ENCODE data around the gene TTLL8.

The TTLL8 gene

DNA sequence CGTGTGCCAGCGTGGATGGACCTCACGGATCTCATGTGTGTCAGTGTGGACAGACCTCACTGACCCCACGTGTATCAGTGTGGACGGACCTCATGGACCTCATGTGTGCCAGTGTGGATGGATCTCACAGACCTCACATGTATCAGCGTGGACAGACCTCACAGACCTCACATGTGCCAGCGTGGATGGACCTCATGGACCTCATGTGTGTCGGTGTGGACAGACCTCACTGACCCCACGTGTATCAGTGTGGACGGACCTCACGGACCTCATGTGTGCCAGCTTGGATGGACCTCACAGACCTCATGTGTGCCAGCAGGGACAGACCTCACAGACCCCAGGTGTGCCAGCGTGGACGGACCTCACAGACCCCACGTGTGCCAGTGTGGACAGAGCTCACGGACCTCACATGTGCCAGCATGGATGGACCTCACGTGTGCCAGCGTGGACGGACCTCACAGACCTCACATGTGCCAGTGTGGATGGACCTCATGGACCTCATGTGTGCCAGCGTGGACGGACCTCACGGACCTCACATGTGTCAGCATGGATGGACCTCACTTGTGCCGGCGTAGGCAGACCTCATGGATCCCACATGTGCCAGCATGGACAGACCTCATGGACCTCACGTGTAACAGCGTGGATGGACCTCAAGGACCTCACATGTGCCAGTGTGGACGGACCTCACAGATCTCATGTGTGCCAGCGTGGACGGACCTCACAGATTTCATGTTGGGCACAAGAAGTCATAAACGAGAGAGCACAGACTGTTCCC is 18.2 kb downstream of the TTLL8 start:
- DNase-seq: no peak

DNA sequence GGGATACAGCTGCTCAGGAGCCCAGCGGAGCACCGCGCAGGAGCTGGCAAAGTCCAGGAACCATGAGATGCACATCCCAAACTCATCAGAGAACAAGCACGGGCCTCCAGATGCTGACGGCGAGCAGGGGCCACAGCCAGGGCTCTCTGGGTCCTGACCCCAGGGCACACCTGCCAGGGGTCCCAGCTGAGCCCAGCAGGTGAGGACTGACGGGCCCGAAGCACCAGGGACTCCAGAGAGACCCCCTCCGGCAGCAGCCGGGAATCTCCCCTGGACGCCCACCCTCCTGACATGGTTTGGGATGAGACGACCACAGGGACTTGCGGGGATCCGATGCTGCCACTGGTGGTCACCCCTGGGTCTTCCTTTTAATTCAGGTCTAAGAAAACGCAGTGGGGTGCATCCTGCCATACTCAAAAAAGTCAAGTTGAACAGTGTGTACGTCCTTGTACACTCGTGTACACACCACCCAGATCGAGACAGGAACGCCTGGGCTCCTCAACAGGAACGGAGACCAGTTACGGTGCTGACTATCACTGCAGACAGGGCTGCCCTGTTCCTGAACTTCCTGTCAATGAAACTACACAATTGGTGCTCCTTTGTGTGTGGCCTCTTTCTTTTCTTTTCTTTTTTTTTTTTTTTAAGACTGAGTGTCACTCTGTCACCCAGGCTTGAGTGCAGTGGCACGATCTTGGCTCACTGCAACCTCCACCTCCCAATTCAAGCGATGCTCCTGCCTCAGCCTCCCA is 21.9 kb downstream of the TTLL8 start:
- DNase-seq: peak in 1 of 2 donors; percentile 66

DNA sequence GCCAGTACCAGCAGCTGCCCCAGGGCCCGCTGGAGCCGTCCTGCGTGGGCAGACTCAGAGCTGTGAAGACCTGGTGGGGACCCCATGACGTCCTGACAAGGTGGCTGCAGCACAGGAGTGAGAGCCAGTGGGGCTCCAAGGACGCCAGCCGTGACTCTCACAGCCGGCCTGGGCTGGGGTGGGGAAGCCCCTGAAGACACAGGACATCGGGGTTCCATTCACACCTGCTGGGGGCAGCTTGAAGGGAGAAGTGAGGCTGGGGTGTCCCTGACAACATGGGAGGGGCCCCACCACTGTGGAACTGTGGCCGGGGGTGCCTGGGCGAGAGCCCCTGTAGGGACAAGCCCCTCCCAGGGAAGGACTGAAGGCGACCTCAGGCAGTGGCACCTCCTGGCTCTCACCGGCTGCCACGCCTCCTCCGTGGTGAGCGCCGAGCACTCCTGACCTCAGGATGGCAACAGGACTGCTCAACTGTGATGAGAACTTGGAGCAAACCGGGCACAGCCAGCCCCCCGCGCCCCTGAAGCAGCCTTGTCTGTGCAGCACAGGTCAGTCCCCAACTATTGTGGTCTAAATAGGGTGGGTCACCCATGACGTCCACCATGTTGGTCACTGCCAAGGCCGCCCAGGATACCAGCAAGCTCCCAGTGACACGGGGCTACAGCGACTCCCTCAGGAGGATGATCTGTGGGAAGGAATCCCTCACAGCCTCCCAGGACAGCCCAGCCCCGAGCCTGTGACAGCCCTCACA is 22.8 kb downstream of the TTLL8 start:
- DNase-seq: no peak

DNA sequence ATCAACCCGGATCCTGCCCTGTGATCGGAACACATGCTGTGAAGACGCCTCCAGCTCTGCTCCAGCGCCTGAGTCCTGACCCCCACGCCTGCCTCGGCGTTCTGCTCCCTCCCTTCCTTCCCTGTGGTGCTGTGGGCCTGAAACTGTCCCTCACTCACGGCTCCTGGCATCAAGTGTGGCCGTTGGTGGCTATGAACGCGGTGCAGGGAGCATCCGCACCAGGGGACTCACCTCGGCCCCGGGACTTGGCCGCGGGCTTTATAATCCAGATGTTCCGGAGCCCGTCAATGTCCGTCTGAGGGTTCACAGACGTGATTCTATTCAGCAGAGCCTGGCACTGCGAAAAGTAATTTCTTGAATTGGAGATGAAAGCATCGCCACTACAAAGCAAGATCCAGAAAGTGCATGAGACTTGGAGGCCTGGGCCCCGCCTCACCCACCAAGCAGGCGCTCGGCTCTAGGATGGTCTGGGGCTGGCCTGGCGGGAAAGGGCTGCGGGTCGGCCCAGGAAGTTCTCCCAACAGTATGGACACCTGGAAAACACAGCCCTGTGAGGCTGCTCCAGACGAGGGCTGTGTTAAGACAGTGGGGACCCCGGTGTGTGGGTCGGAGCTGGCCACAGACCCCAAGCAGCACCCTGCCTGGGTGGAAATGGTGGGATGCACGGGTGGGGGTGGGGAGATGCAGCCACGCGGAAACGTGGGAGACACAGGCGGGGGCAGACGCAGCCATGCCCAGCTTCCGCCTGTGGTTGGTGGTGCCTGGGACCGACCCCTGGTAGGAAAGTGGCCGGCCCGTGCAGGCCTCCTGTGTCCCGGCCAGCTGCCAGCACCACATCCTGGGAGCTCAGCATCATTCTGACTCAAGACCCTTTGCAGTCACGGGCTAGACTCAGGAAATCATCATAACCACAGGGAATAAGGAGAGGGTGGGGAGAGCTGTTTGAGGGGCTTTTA is 23.7 kb downstream of the TTLL8 start:
- DNase-seq: peak in 1 of 2 donors; percentile 93

DNA sequence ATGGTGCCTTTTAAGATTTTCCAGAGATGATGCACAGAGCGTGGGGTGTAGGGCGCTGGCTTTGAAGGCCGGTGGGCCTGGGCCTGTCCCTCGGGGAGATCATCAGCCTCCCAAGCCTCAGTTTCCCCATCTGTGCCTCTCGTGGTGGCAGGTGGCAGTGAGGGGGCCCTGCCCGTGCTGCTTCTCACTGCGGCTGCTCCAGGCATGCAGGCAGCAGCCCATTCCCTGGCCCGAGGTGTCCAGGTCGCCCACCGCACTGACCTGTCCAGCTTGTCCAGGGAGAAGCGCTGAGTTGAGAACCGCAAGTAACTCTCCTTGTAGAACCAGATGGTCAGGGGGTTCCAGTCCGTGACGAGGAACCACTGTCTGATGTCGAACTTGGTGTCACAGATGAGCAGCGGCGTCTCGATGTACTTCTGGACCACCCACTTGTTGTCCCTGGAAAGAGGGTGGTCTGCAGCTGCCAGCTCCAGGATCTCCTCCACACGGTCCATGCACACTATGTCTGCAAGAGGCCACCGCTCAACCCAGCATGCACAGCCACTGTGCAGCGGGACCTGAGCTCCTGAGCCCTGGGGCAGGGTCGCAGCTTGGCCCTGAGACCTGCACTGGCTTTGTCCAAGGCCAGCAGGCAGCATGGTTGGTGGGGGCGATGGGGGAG is 25.0 kb downstream of the TTLL8 start:
- no peak for DNase-seq

DNA sequence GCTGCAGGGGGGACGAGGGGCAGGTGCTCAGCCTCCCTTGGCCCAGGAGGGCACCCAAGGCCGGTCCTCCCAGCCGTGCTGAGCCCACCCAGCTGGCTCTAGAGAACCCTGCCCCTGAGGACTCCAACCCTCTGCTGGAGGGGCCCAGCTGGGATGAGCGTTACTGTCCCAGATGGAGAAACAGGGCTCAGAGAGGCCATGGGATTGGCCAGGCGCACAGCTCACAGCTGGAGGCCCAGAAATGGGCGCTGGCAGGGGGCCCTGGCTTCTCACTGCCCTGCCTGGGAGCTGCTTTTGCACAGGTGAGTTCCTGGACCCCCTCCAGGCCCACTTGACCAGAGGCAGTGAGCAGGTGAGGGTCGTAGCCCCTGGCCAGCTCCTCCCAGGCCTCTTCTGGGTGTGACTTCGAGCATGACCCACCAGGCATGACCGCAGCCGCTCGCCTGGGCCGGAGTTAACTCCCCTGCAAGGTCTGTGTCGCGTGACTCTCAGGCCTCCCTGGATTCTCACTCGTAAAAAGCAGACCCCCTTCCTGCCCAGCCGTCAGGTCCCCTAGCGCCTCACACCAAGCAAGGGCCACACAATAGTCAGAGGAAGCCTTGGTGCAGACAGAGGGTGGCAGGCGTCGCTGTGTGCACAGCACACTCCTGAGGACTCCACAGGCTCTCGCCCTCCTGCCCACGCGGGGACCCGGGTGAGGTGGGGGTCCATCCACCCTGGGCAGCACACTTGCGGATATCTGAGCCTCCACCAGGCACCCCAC is 25.8 kb downstream of the TTLL8 start:
- DNase-seq: no peak

DNA sequence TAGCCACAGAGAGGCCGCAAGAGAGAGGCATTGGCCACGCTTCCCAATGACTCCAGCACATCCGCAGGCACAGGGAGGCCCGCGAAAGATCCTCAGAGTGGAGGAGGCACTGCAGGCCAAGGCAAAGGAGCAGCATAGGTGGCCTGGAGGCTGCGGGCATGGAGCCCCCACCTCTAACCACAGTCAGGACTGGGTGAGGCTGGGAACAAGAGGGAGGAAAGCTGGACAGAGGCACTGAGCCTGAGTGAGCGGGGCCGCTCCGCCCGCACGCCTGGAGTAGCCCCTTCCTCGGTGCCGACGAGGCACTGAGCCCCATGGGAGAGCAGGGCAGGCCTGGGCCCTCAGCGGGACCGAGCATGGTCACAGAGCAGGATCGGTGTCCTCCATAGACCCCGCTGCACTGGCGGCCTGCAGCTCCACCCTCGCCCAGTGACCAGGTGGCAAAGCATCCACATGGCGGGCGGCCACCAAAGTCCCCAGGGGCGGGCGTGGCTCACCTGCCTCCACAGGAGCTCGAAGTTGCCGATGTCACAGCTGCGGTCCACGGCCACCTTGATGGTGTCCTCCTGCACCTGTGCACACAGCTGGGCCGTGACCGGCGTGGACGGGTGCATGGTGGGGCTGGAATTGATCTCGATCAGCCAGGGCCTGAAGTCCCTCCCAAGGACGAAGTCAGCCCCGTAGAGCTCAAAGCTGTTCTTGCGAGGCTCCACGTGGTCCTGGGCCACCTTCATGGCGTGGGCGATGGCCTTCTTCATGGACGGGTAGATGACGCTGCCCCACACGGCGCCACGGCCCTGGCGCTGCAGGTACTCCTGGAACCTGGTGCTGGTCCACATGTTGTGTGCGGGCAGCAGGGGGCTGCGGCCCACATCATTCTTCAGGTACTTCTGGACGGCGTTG is 26.7 kb downstream of the TTLL8 start:
- DNase-seq: no peak

DNA sequence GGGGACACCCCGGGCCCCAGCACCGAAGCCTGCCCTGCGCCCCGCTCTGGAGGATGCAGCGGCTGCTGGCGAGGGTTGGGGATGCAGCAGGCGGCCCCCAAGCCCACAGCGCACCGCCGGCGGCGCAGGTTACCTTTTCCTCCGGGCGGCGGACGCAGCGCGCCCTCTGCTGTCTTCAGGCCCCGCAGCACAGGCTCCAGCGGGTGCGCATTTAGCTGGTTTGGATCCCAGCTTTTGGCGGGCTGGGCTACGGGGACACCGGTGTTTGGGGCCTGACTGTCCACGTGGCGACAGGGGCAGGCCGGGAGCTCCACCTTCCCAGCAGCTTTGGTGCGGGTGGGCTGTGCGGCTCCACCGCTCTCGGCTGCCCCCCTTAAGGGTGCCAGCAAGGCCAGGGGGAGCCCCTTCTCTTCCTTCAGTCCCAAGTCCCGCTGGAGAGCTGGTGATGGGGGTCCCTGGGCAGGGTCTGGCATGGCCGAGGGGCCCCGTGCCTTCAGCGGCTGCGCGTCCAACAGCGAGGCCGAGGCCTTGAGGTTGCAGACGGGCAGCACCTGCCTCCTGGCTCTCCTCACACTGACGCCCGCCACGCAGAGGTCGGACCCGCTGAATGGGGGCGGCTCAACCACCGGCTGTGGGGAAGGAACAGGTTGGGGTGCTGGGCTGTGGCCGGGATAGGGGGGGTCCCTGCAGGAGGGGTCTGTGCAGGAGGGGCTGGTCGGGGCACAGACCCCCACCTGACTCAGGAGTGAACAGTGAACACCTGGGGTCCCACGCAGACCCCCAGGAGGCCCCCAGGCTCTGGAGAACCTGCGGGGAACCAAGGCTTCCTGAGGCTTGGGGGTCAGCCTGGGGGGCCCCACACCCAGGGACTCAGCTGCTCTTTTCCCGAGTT is 27.6 kb downstream of the TTLL8 start:
- peak; percentile 27 to 46 for DNase-seq

DNA sequence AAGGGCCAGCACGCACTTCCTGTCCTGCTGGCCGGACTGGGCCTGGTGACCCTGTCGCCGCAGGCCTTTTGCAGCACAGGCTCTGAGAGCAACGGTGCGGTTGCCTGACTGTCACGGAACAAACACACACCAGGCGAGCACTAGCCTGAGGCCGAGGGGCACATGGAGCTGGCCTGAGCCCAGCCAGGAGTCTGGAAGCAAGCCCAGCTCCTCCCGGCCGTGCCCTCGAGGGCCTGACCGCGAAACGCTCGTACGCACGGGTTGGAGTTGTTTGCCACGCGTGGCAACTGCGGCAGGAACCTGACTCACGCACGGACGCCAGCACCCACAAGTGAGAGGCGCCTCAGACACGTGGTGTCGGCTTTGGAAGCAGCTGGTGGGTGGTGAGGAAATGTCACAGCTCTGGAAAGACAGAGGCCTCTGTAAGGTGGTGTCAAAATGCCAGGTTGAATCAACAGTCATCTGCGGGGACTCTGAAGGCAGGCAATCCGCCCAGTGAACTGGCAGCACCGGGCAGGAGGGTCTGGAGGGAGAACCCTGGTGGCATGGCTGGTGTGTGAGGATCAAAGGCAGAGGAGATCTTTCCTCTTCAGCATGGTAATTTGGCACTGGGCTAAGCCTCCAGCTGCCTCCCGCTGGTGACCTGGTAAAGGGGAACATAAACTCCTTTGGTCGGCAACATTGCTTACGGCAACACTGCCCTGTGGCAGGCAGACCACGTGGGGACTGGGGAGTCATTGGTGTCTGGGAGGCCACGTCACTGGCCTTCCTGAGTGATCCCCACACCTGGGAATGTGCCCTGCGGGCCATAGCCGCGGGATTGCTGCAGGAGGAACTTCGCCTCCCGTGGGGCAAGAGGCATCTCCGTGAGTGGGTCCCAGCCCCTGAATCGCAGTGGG is 30.2 kb downstream of the TTLL8 start:
- DNase-seq: no peak

DNA sequence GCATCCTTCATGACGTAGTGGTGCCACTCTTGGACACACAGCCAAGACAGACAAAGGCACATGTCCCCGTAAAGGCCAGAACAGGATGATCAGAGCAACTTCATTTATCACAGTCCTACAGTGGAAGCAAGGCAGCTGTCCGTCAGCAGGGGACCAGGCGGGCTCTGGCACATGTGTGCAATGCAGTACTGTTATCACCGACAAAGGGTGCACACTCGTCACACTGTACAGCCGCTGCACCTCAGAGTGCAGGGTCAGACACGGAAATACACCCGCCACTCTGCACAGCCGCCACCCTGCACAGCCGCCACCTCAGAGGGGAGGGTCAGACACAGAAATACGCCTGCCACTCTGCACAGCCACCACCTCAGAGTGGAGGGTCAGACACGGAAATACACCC is 32.1 kb downstream of the TTLL8 start:
- no peak for DNase-seq

DNA sequence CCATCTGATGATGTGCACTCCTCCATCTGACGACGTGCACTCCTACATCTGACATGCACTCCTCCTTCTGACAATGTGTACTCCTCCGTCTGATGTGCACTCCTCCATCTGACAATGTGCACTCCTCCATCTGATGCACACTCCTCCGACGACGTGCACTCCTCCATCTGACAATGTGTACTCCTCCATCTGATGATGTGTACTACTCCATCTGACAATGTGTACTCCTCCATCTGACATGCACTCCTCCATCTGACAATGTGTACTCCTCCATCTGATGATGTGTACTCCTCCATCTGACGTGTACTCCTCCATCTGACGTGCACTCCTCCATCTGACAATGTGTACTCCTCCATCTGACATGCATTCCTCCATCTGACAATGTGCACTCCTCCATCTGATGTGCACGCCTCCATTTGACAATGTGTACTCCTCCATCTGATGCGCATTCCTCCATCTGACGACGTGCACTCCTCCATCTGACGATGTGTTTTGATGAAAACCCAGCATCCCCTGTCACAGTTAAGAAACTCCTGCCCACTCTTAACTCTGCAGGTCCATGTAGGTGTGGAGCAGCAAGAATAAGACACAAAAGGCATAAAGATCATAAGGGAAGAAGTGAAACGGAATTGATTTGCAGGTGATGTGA is 35.8 kb downstream of the TTLL8 start:
- DNase-seq: no peak

DNA sequence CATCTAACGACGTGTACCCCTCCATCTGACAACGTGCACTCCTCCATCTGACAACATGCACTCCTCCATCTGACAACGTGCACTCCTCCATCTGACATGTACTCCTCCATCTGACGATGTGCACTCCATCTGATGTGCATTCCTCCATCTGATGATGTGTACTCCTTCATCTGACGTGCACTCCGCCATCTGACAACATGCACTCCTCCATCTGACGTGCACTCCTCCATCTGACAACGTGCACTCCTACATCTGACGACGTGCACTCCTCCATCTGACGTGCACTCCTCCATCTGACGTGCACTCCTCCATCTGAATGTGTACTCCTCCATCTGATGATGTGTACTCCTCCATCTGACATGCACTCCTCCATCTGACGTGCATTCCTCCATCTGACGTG is 37.5 kb downstream of the TTLL8 start:
- no peak for DNase-seq

DNA sequence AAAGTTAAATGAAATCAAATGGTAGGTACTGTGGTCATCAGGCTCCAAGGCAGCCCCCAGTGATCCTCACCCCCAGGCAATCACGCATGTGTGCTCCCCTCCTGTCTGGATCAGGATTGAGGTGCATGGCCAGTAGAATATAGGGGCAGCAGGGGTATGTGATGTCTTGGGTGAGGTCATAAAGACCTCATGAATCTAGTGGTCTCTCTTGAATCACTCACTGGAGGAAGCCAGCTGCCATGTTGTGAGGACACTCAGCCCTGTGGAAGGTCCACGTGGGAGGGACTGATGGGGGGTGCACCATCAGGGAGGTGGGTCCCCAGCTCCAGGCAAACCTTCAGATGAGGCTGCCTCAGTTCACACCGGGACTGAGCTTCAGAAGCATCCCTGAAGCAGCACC is 38.8 kb downstream of the TTLL8 start:
- DNase-seq: no peak

DNA sequence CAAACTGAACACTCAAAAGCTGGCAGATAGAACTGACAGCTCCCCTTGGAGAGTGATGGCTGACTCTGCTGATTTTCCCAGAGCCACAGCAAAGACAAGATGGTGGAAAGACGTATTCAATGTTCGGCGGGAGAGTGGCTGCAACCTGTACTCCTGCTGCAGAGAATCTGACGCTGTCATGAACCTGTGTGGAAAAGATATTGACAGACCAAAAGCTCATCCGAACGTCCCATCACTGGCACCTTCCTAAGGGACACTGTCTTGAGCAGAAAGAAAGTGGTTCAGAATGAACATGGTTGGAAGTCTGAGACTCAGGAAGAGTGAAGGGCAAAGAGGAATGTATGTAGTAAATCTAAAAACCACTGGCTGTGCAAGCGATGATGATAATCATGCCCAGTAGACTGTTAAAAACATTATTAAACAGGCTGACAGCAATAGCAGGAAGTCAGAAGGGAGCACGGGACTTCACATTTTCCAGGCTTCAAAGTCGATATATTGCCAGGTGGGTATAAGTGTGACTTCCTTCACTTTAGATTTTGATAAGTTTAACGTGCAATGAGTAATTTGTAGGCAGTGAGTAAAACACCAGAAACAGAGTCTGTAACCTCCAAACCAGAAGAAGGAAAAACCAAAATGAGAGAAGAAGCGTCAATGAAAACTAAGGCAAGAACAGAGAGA is 39.4 kb downstream of the TTLL8 start:
- no peak for DNase-seq

DNA sequence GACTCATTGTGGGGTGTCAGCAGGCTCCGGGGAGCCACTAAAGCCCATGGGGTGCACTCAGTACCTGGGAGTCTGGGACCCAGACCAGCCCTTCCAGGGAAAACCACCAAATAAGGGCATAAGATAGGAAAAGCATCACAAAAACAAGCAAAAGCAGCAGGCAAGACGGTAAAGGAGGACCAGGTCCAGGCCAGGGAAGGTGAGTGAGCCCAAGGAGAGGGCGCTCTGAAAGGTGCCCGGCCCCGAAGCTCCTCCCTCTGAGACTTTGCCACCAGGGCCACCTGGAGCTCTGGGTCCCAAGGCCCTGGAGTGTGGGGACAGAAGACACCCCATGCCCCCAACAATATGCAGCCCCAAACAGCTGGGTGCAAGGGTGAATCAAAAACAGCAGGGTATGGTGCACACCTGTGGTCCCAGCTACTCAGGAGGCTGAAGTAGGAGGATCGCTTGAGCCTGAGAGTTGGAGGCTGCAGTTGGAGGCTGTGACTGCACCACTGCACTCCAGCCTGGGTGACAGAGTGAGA is 40.3 kb downstream of the TTLL8 start:
- no peak for DNase-seq

DNA sequence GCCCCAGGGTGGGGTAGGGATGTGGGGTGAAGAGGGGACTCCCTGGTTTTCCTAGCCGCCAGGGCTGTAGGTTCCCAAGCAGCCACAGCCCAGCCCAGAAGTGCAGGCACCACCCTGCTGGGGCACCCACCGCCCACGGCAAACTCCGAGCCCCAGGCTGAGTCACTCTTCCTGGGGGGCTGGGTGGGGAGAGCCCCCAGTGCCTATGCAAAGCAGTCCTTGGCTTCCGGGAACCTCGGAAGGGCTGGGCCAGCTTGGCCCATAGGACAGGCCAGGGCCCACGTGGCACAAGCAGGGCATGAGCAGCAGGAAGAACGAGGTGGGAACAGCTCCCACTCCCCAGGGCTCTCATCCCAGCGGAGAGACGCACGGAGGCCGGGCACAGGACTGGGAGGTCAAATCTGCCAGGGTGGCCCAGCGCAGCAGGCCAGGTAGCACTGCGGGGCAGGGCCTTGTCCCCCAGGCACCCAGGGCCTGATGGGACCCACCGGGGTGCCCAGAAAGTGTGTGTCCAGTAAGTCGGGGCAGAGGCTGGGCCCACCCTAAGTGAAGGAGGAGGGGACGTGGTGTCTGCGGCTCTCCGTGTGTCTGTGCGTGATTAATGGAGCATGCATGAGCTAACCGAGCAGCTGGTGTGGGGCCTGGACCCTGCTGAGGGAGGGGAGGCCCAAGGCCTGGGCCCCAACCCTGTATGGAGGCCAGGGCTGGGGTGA is 41.0 kb downstream of the TTLL8 start:
- DNase-seq: no peak

Data from bone marrow (tissue), 2 donors.